ENCODE results near the gene APOL3. TPM values are rescaled to one million over a fixed set of nuclear protein-coding genes. Genes with fewer than 3 reads are reported as not detected.

Gene APOL3
- total and polyA plus RNA-seq, 2 of the 13 experiments (the other 11 are each of a cell fraction or from before 2014, with no cell fraction given), result 3.8 to 5.4 TPM

DNA sequence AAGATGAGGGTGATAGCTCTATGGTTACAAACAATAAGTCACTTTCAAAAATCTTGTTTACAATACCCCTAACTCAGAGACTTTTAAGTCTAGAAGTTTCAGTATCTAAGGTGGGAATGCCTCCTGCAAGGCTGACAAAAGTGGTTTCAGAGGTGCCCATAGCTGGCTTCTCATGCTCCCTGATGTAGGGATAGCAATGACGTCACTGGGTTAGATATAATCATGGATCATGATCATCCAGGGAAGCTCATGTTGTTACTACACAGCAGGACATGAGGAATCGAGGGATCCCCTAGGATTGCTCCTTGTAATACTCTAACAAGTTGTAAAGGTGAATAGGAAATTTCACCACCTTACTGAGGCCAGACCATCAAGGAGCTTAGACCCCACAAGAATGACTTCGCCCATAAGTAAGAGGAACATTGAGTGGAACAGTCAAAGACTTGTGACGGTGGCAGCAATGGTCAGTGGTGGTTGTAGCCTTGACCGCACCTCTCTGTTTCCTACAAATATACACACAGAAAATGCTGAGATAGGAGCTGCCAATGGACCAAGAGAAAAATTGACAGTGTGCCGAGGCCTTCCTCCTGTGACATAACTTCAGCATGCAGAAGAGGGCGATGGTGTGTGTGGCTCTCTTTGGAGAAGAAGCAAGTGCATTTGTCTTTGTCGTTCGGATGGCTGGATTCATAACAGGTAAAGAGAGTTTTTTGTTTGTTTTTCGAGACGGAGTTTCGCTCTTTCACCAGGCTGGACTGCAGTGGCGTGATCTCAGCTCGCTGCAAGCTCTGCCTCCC is 25.5 kb upstream of the APOL3 start:
- ATAC-seq, result no peak
- intact Hi-C loops (cut with micrococcal nuclease; ENCODE audit: unreplicated experiment), result no loop called here

More for the DNA sequence above, 25.5 kb upstream of the APOL3 start:
- Histone ChIP-seq H3K4me3 (replicated peaks in 1 of 3; ENCODE audit: insufficient read depth in 1 of 3, low read depth in 2 of 3, low read length in 3 of 3) (no peak overlapping the region), H4K20me1 (ENCODE audit: insufficient read depth, low read length) (no peaks in the 10 kb centered on the region), H3K9ac (ENCODE audit: insufficient read depth, low read depth, low read length) (no peak overlapping the region), H3K4me1 (ENCODE audit: insufficient read depth, low read length) (no peaks in the 10 kb centered on the region), H3K27me3 (ENCODE audit: control insufficient read depth in 1 of 2, insufficient read depth in 2 of 2, low read length in 2 of 2) (peaks cover 3 to 21% of the 10 kb centered on the region in 2 experiments; a peak in 4 of 5 replicates), H2AFZ (ENCODE audit: low read length) (no peak overlapping the region), H3K9me3 (ENCODE audit: low read length) (no peaks in the 10 kb centered on the region), H3K4me2 (ENCODE audit: low read depth, low read length) (no peak overlapping the region), H3K27ac (ENCODE audit: extremely low read length, insufficient read depth, low read length) (no peak overlapping the region), H3K79me2 (ENCODE audit: insufficient read depth, low read length) (no peaks in the 10 kb centered on the region), H3K36me3 (replicated peaks in 1 of 2; ENCODE audit: control insufficient read depth in 1 of 2, insufficient read depth in 2 of 2, low read length in 2 of 2) (no peaks in the 10 kb centered on the region)
- DNase-seq (ENCODE audit: low spot score), result no peak
- BruUV-seq (replicated peaks), result no TSS peak
- in situ Hi-C loops (cut with HindIII; ENCODE audit: extremely low pct_ligation_motif_present, low pct_unique_long_range_greater_than_20kb), result no loop called here
- POLR2A ChIA-PET, result no interaction called here
- TF ChIP-seq ZNF850 (CRISPR knock-in tag; conservative IDR thresholded peaks at IDR 0.05) (no peak), STAG1 (CRISPR knock-in tag; IDR thresholded peaks at IDR 0.05) (peak; percentile 22), CREB1 (IDR thresholded peaks at IDR 0.05) (peak; percentile 92), CREB1 (CRISPR knock-in tag; IDR thresholded peaks at IDR 0.05) (no peak), ZFP36L2 (CRISPR knock-in tag; IDR thresholded peaks at IDR 0.05) (no peak), SOX6 (IDR thresholded peaks at IDR 0.05) (no peak), SOX6 (CRISPR knock-in tag; IDR thresholded peaks at IDR 0.05) (no peak), HHEX (CRISPR knock-in tag; IDR thresholded peaks at IDR 0.05) (no peak), ZNF232 (CRISPR knock-in tag; IDR thresholded peaks at IDR 0.05; ENCODE audit: borderline replicate concordance) (no peak), ATF7 (IDR thresholded peaks at IDR 0.05) (peak; percentile 96), ATF7 (CRISPR knock-in tag; IDR thresholded peaks at IDR 0.05) (no peak), SALL1 (CRISPR knock-in tag; IDR thresholded peaks at IDR 0.05) (no peak)
- TF ChIP-seq, protein P1, sequence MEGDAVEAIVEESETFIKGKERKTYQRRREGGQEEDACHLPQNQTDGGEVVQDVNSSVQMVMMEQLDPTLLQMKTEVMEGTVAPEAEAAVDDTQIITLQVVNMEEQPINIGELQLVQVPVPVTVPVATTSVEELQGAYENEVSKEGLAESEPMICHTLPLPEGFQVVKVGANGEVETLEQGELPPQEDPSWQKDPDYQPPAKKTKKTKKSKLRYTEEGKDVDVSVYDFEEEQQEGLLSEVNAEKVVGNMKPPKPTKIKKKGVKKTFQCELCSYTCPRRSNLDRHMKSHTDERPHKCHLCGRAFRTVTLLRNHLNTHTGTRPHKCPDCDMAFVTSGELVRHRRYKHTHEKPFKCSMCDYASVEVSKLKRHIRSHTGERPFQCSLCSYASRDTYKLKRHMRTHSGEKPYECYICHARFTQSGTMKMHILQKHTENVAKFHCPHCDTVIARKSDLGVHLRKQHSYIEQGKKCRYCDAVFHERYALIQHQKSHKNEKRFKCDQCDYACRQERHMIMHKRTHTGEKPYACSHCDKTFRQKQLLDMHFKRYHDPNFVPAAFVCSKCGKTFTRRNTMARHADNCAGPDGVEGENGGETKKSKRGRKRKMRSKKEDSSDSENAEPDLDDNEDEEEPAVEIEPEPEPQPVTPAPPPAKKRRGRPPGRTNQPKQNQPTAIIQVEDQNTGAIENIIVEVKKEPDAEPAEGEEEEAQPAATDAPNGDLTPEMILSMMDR (CRISPR knock-in tag; IDR thresholded peaks at IDR 0.05), result 0 out of 2 replicates have a peak, but pooled peaks have one; percentile 17
- 55% methylated on average over 14 of the region's 14 CpGs for WGBS (ENCODE audit: low lambda C conversion rate)
- CTCF ChIA-PET (ENCODE audit: low intra/inter-chr PET ratio, low total read pairs), result no interaction called here
- FAIRE-seq, result peak; percentile 4

Data from HepG2 (cell line).